H1 (cell line): Measurements from ENCODE around the gene KRT9. TPM values are rescaled to one million over a fixed set of nuclear protein-coding genes. Genes with fewer than 3 reads are reported as not detected.

Experiments used
- CTCF ChIA-PET: fragments of 300-600 bp; sonication (Branson Sonifier 250); formaldehyde crosslinking; loops from one replicate; lab custom pipeline; 2021; ENCODE audit not compliant: partially characterized antibody; lab: Charles Lee
- POLR2A ChIA-PET: fragments of 300-600 bp; sonication (Branson Sonifier 250); formaldehyde crosslinking; loops from one replicate; lab custom pipeline; 2021; ENCODE audit warnings: inconsistent platforms; ENCODE audit not compliant: partially characterized antibody; lab: Charles Lee
- DNase-seq, 2 experiments: peaks; one replicate each; pipeline versions ENCODE4 v3.0.0 to v3.0.0-alpha.2; 2010 to 2022; ENCODE audit warnings: low spot score in 2 of 2, low read depth in 1 of 2, mixed read lengths in 1 of 2
- FAIRE-seq: peaks from 2 replicates; lab custom pipeline; 2011; peaks lifted over from hg19 to GRCh38; lab: Jason Lieb, UNC
- H2AFZ ChIP-seq: 2 replicates; pipeline ENCODE4 v1.8.1; 2012; ENCODE audit warnings: low read length, inconsistent platforms
- H2AK5ac ChIP-seq: 2 replicates; pipeline ENCODE4 v1.6.1; 2013; ENCODE audit warnings: low read depth, low read length
- H2BK120ac ChIP-seq: replicated peaks from 2 replicates; pipeline ENCODE3; 2013; ENCODE audit warnings: low read depth, low read length, inconsistent platforms
- H2BK12ac ChIP-seq: 2 replicates; pipeline ENCODE4 v1.6.1; 2013; ENCODE audit warnings: low read depth, low read length
- H2BK15ac ChIP-seq: 2 replicates; pipeline ENCODE4 v1.6.1; 2013; ENCODE audit warnings: low read length
- H2BK20ac ChIP-seq: 2 replicates; pipeline ENCODE4 v1.6.1; 2013; ENCODE audit warnings: low read length
- H2BK5ac ChIP-seq: 2 replicates; pipeline ENCODE4 v1.6.1; 2013; ENCODE audit warnings: low read depth, low read length
- H3K14ac ChIP-seq: 2 replicates; pipeline ENCODE4 v1.6.1; 2013; ENCODE audit warnings: inconsistent platforms; ENCODE audit not compliant: insufficient read length
- H3K18ac ChIP-seq: 2 replicates; pipeline ENCODE4 v1.6.1; 2013; ENCODE audit warnings: low read length; ENCODE audit errors: extremely low read depth
- H3K23ac ChIP-seq: 2 replicates; pipeline ENCODE4 v1.6.1; 2013; ENCODE audit warnings: inconsistent platforms; ENCODE audit not compliant: insufficient read length
- H3K23me2 ChIP-seq: 2 replicates; pipeline ENCODE4 v1.6.1; 2013; ENCODE audit warnings: low read depth, low read length
- H3K27ac ChIP-seq: 2 replicates; pipeline ENCODE4 v1.6.1; 2011; ENCODE audit warnings: low read depth, low read length, inconsistent platforms
- H3K27me3 ChIP-seq, 4 experiments: replicated peaks in 1 of 4; 1 replicate in 1 of 4; 2 replicates in 3 of 4; pipeline versions ENCODE4 v1.6.1 to v1.8.1; 2011 to 2013; ENCODE audit warnings: low read length in 3 of 4, mild to moderate bottlenecking in 3 of 4, inconsistent platforms in 2 of 4, mixed read lengths in 2 of 4, moderate library complexity in 1 of 4; ENCODE audit not compliant: control insufficient read depth in 3 of 4, insufficient read depth in 3 of 4; ENCODE audit errors: extremely low read depth in 1 of 4
- H3K36me3 ChIP-seq, 4 experiments: 2 replicates each; pipeline versions ENCODE4 v1.6.1 to v1.8.1; 2011 to 2013; ENCODE audit warnings: mild to moderate bottlenecking in 4 of 4, low read length in 3 of 4, moderate library complexity in 2 of 4, control low read depth in 1 of 4, inconsistent platforms in 1 of 4; ENCODE audit not compliant: insufficient read depth in 4 of 4, control insufficient read depth in 2 of 4
- H3K4ac ChIP-seq: replicated peaks from 2 replicates; pipeline ENCODE3; 2013; ENCODE audit warnings: low read length, low read depth, mixed read lengths, inconsistent platforms; ENCODE audit not compliant: insufficient read length
- H3K4me1 ChIP-seq, 4 experiments: replicated peaks in 1 of 4; 1 replicate in 1 of 4; 2 replicates in 3 of 4; pipeline versions ENCODE4 v1.6.1 to v1.8.1; 2011 to 2013; ENCODE audit warnings: low read length in 3 of 4, inconsistent platforms in 2 of 4, mixed read lengths in 1 of 4; ENCODE audit not compliant: insufficient read depth in 4 of 4, control insufficient read depth in 3 of 4
- H3K4me2 ChIP-seq, 2 experiments: 2 replicates each; pipeline versions ENCODE4 v1.6.1 to v1.8.1; 2011 to 2013; ENCODE audit warnings: low read depth in 2 of 2, low read length in 2 of 2, control low read depth in 1 of 2, inconsistent platforms in 1 of 2, mild to moderate bottlenecking in 1 of 2; ENCODE audit not compliant: insufficient read depth in 1 of 2
- H3K4me3 ChIP-seq, 4 experiments: fragments of 200-600, 300-600 bp in 1 of 4; sonication (generic), shearing (Covaris generic), sonication (Bioruptor Twin) in 1 of 4; 2 replicates each; pipeline versions ENCODE4 v1.5.1 to v1.8.1; 2011 to 2016; ENCODE audit warnings: low read length in 4 of 4, low read depth in 3 of 4, control low read depth in 2 of 4, inconsistent platforms in 2 of 4, mild to moderate bottlenecking in 2 of 4, mixed read lengths in 1 of 4, moderate library complexity in 1 of 4; ENCODE audit not compliant: insufficient read depth in 2 of 4; ENCODE audit errors: extremely low read depth in 1 of 4
- H3K56ac ChIP-seq: replicated peaks from 2 replicates; pipeline ENCODE3; 2013; ENCODE audit warnings: low read depth, mild to moderate bottlenecking, mixed read lengths, low read length, inconsistent platforms; ENCODE audit not compliant: insufficient read length
- H3K79me1 ChIP-seq: 2 replicates; pipeline ENCODE4 v1.6.1; 2013; ENCODE audit warnings: low read depth, low read length, control low read depth
- H3K79me2 ChIP-seq, 2 experiments: 2 replicates each; pipeline versions ENCODE4 v1.6.1 to v1.8.1; 2012 to 2013; ENCODE audit warnings: low read length in 2 of 2, mild to moderate bottlenecking in 2 of 2, inconsistent platforms in 1 of 2; ENCODE audit not compliant: insufficient read depth in 2 of 2, control insufficient read depth in 1 of 2
- H3K9ac ChIP-seq, 4 experiments: replicated peaks in 1 of 4; 1 replicate in 1 of 4; 2 replicates in 3 of 4; pipeline versions ENCODE4 v1.6.1 to v1.8.1; 2011 to 2013; ENCODE audit warnings: low read depth in 3 of 4, low read length in 3 of 4, control low read depth in 2 of 4, mild to moderate bottlenecking in 2 of 4, moderate library complexity in 2 of 4, inconsistent platforms in 1 of 4; ENCODE audit errors: extremely low read depth in 1 of 4
- H3K9me3 ChIP-seq, 2 experiments: 2 replicates each; pipeline versions ENCODE4 v1.6.1 to v1.8.1; 2012 to 2013; ENCODE audit warnings: mild to moderate bottlenecking in 2 of 2, moderate library complexity in 2 of 2, control low read depth in 1 of 2, inconsistent platforms in 1 of 2, low read depth in 1 of 2, low read length in 1 of 2, mixed read lengths in 1 of 2; ENCODE audit not compliant: insufficient read depth in 2 of 2
- H4K20me1 ChIP-seq, 2 experiments: replicated peaks in 1 of 2; 2 replicates each; pipeline versions ENCODE3 to v1.8.1; 2011 to 2013; ENCODE audit warnings: inconsistent platforms in 2 of 2, low read length in 2 of 2, mild to moderate bottlenecking in 1 of 2; ENCODE audit not compliant: insufficient read depth in 2 of 2, control insufficient read depth in 1 of 2
- H4K5ac ChIP-seq: 2 replicates; pipeline ENCODE4 v1.6.1; 2013; ENCODE audit warnings: low read length, low read depth, mixed read lengths, inconsistent platforms; ENCODE audit not compliant: insufficient read length
- H4K8ac ChIP-seq: 2 replicates; pipeline ENCODE4 v1.8.0; 2013; ENCODE audit warnings: mild to moderate bottlenecking, moderate library complexity, low read length, inconsistent platforms; ENCODE audit not compliant: insufficient read depth; ENCODE audit errors: extremely low read depth
- H4K91ac ChIP-seq: replicated peaks from 2 replicates; pipeline ENCODE3; 2013; ENCODE audit warnings: low read length, mixed read lengths, inconsistent platforms; ENCODE audit not compliant: insufficient read length
- BACH1 ChIP-seq: IDR thresholded peaks from 2 replicates; pipeline ENCODE4 v1.6.1; 2012; ENCODE audit warnings: low read length, improper control_type of control experiment
- CHD1 ChIP-seq: IDR thresholded peaks from 2 replicates; pipeline ENCODE4 v1.6.1; 2012; ENCODE audit warnings: low read depth, low read length, improper control_type of control experiment
- POU5F1 ChIP-seq: IDR thresholded peaks from 2 replicates; pipeline ENCODE4 v1.6.1; 2011; ENCODE audit warnings: low read depth, mild to moderate bottlenecking, low read length, moderate library complexity
- RFX5 ChIP-seq: IDR thresholded peaks from 2 replicates; pipeline ENCODE4 v1.6.1; 2011; ENCODE audit warnings: low read depth, low read length, improper control_type of control experiment, borderline replicate concordance
- RNF2 ChIP-seq: fragments of 200-900, 300-1000 bp; sonication (generic); IDR thresholded peaks from 2 replicates; pipeline ENCODE4 v1.7.1; 2016; ENCODE audit warnings: borderline replicate concordance, low read depth, mild to moderate bottlenecking, antibody characterized with exemption, low read length; ENCODE audit not compliant: poor library complexity, severe bottlenecking; ENCODE audit errors: missing control alignments
- SIX5 ChIP-seq: IDR thresholded peaks from 2 replicates; pipeline ENCODE4 v1.6.1; 2011; ENCODE audit warnings: mild to moderate bottlenecking, low read depth, low read length
- SUZ12 ChIP-seq: fragments of 200-600 bp; sonication (generic); IDR thresholded peaks from 2 replicates; pipeline ENCODE4 v1.6.1; 2012; ENCODE audit warnings: mild to moderate bottlenecking, inconsistent platforms, low read length, moderate library complexity, mixed read lengths
- YY1 ChIP-seq: IDR thresholded peaks from 2 replicates; pipeline ENCODE4 v1.6.1; 2011; ENCODE audit warnings: low read depth, mild to moderate bottlenecking, low read length
- WGBS, 2 experiments: shearing (Covaris generic) in 1 of 2; methylation state at CpG; one replicate each; pipeline versions ENCODE4 v1.1.6 to v1.1.7; 2013 to 2015; ENCODE audit warnings: low lambda C conversion rate in 2 of 2, mixed read lengths in 2 of 2, inconsistent platforms in 1 of 2, low coverage in 1 of 2, missing lambda C conversion rate in 1 of 2; ENCODE audit not compliant: insufficient replicate concordance in 2 of 2, insufficient coverage in 1 of 2, insufficient read length in 1 of 2; ENCODE audit errors: extremely low coverage in 1 of 2, missing lambda C conversion rate in 1 of 2; 5-methylcytosine and 5-hydroxymethylcytosine counted together
- polyA plus RNA-seq, 7 experiments: library from polyadenylated mRNA; depleted of rRNA in 3 of 7; stranded (reverse) in 5 of 7; unstranded in 2 of 7; fragments of >200 nt in 5 of 7; fragments of 200-250 nt in 2 of 7; gene quantifications; 1 replicate in 5 of 7; 2 replicates in 1 of 7; 4 replicates in 1 of 7; pipeline versions ENCODE4 v1.2.1 to v1.2.3, GENCODE V29; 2011 to 2013; ENCODE audit warnings: missing spikeins in 2 of 7, mixed read lengths in 2 of 7
- total RNA-seq: library from RNA; stranded (reverse); fragmentation: NEBNext Ultra II Directional; extraction: Animal tissue kit (Norgen Biotek cat#: 25700); gene quantifications from 2 replicates; pipeline ENCODE4 v1.2.1, GENCODE V29; 2021

KRT9 gene
- total and polyA plus RNA-seq, 2 of the 8 experiments (the other 6 are each of a cell fraction or from before 2014, with no cell fraction given) = not detected

GRCh38 chr17:41610965-41611640, 39.2 kb upstream of the KRT9 start:
- no peak overlapping the region for H3K9ac ChIP-seq
- WGBS, 2 experiments = 91% methylated on average over 25 of the region's 25 CpGs; no CpG with 5 or more reads in 1 of the 2 experiments
- ChIA-PET CTCF (interaction anchor here (0.8 to 5.7 kb wide), 26 partner anchors 8 to 254 kb away, joined by 3 to 43 read pairs (median 5); no protein-coding TSS in a partner anchor), POLR2A (interaction anchor here (1.2 to 2.2 kb wide), 2 partner anchors 81 to 83 kb away, joined by 3 to 7 read pairs; partner anchors contain the start of gene KRT19)
- H3K79me2 ChIP-seq = no peaks in the 10 kb centered on the region
- no peak overlapping the region for H2AK5ac ChIP-seq
- H3K27ac ChIP-seq = no peak overlapping the region
- no peak overlapping the region for H3K14ac ChIP-seq
- H3K23me2 ChIP-seq = no peaks in the 10 kb centered on the region
- H3K23ac ChIP-seq = no peak overlapping the region
- no peak overlapping the region for H4K91ac ChIP-seq
- H3K9me3 ChIP-seq = peaks cover 0 to 2% of the 10 kb centered on the region in 2 experiments; a peak in 1 of 4 replicates
- no peak for FAIRE-seq
- H3K18ac ChIP-seq = no peak overlapping the region
- H3K27me3 ChIP-seq = no peaks in the 10 kb centered on the region
- no peak overlapping the region for H2BK120ac ChIP-seq
- no peaks in the 10 kb centered on the region for H4K20me1 ChIP-seq
- no peak overlapping the region for H3K4ac ChIP-seq
- no peak overlapping the region for H3K4me2 ChIP-seq
- no peak overlapping the region for H3K56ac ChIP-seq
- no peak overlapping the region for H4K8ac ChIP-seq
- no peak overlapping the region for H2BK15ac ChIP-seq
- no peak overlapping the region for H2BK12ac ChIP-seq
- H2BK5ac ChIP-seq = no peak overlapping the region
- no peak overlapping the region for H4K5ac ChIP-seq
- TF ChIP-seq SIX5 (no peak), BACH1 (no peak), POU5F1 (no peak), RNF2 (no peak), CHD1 (no peak), SUZ12 (no peak), RFX5 (no peak), YY1 (no peak)
- H3K79me1 ChIP-seq = no peaks in the 10 kb centered on the region
- H2AFZ ChIP-seq = no peak overlapping the region
- no peak for DNase-seq
- H3K4me1 ChIP-seq = peaks cover 0 to 4% (median under 1%) of the 10 kb centered on the region in 4 experiments; a peak in 1 of 7 replicates
- H2BK20ac ChIP-seq = 0 out of 2 replicates have a peak overlapping the region, but pooled peaks have one; percentile 72
- H3K4me3 ChIP-seq = no peak overlapping the region
- no peaks in the 10 kb centered on the region for H3K36me3 ChIP-seq
